ENCODE results near the gene NRIP3. TPM values are rescaled to one million over a fixed set of nuclear protein-coding genes. Genes with fewer than 3 reads are reported as not detected.

The NRIP3 gene
- total and polyA plus RNA-seq, 4 donors = under 0.01 to 1.0 (median 0.07) TPM; not detected in 1

DNA sequence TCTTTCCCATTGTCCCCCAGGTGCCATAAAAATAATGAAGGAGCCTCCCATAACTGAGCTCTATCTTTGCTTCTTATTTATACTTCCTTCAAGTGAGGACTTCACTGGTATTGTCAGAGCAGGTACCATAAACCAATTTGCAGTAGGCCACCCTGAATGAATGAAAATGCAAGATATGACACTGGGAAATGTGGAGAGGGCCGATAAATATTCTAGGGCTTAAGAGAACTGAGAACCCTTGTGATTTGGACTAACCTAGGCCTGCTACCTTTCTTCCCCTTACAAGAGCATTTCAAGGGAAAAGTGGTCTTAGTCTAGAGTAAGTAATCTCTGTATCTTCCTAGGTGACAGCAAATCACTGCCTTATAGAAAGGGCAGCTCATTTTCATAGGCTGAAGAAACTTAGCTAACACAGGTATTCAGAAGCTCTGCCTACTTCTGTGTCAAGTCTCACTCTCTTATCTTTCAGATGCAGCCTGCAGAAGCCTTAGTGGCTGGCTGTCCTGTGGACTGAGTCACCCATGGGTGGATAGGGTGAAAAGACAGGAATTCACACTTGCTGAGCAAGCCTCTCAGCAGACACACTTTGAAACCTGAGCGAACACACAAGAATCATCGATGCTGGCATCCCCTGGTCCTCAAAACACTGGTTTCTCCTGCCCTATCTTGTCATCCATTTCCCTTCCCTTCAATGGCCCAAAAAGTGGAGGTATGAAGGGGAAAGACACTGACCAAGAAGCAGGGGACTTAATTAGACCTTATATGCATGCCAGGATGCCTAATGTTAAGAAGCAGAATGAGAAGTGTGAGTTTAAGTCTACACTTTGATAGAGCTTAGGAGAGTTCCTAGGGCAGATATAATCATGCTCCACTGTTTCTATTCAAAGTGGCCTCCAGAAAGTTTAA lies 15.2 kb downstream of the NRIP3 start:
- H3K4me3 ChIP-seq (ENCODE audit: low read depth in 1 of 3, low read length in 3 of 3) = no peak overlapping the region
- H3K9ac ChIP-seq (ENCODE audit: low read depth in 1 of 2, low read length in 2 of 2) = no peak overlapping the region
- H3K36me3 ChIP-seq (ENCODE audit: control insufficient read depth in 4 of 4, insufficient read depth in 3 of 4, low read depth in 1 of 4, low read length in 3 of 4) = no peaks in the 10 kb centered on the region
- DNase-seq (ENCODE audit: low spot score) = no peak
- no peaks in the 10 kb centered on the region for H3K4me1 ChIP-seq (ENCODE audit: control insufficient read depth in 4 of 4, insufficient read depth in 4 of 4, low read length in 3 of 4)
- no peak for TF ChIP-seq SP1 (IDR thresholded peaks at IDR 0.05)
- TF ChIP-seq NR2F2 (IDR thresholded peaks at IDR 0.05) = no peak
- no peak for TF ChIP-seq HNF4G (IDR thresholded peaks at IDR 0.05)
- no peak for TF ChIP-seq FOXA2 (IDR thresholded peaks at IDR 0.05)
- TF ChIP-seq, protein P1, sequence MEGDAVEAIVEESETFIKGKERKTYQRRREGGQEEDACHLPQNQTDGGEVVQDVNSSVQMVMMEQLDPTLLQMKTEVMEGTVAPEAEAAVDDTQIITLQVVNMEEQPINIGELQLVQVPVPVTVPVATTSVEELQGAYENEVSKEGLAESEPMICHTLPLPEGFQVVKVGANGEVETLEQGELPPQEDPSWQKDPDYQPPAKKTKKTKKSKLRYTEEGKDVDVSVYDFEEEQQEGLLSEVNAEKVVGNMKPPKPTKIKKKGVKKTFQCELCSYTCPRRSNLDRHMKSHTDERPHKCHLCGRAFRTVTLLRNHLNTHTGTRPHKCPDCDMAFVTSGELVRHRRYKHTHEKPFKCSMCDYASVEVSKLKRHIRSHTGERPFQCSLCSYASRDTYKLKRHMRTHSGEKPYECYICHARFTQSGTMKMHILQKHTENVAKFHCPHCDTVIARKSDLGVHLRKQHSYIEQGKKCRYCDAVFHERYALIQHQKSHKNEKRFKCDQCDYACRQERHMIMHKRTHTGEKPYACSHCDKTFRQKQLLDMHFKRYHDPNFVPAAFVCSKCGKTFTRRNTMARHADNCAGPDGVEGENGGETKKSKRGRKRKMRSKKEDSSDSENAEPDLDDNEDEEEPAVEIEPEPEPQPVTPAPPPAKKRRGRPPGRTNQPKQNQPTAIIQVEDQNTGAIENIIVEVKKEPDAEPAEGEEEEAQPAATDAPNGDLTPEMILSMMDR (IDR thresholded peaks at IDR 0.05; ENCODE audit: low read depth, low read length, missing input control) = no peak
- no peak for TF ChIP-seq JUND (IDR thresholded peaks at IDR 0.05)
- TF ChIP-seq YY1 (IDR thresholded peaks at IDR 0.05) = no peak
- no peak for TF ChIP-seq GABPA (IDR thresholded peaks at IDR 0.05 in 1 of 2, conservative IDR thresholded peaks at IDR 0.05 in 1 of 2)
- no peak for TF ChIP-seq ATF3 (IDR thresholded peaks at IDR 0.05)
- no peak for TF ChIP-seq FOXA1 (IDR thresholded peaks at IDR 0.05)
- TF ChIP-seq REST (IDR thresholded peaks at IDR 0.05) = no peak
- TF ChIP-seq TAF1 (conservative IDR thresholded peaks at IDR 0.05) = no peak
- TF ChIP-seq HNF4A (conservative IDR thresholded peaks at IDR 0.05) = no peak
- TF ChIP-seq, protein P2, sequence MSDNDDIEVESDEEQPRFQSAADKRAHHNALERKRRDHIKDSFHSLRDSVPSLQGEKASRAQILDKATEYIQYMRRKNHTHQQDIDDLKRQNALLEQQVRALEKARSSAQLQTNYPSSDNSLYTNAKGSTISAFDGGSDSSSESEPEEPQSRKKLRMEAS (IDR thresholded peaks at IDR 0.05) = no peak
- TF ChIP-seq, protein P3, sequence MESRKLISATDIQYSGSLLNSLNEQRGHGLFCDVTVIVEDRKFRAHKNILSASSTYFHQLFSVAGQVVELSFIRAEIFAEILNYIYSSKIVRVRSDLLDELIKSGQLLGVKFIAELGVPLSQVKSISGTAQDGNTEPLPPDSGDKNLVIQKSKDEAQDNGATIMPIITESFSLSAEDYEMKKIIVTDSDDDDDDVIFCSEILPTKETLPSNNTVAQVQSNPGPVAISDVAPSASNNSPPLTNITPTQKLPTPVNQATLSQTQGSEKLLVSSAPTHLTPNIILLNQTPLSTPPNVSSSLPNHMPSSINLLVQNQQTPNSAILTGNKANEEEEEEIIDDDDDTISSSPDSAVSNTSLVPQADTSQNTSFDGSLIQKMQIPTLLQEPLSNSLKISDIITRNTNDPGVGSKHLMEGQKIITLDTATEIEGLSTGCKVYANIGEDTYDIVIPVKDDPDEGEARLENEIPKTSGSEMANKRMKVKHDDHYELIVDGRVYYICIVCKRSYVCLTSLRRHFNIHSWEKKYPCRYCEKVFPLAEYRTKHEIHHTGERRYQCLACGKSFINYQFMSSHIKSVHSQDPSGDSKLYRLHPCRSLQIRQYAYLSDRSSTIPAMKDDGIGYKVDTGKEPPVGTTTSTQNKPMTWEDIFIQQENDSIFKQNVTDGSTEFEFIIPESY (IDR thresholded peaks at IDR 0.05) = no peak
- TF ChIP-seq RAD21 (IDR thresholded peaks at IDR 0.05) = no peak
- TF ChIP-seq RXRA (IDR thresholded peaks at IDR 0.05) = no peak
- no peak overlapping the region for H3K27ac ChIP-seq (ENCODE audit: low read depth in 1 of 2, low read length in 2 of 2)
- WGBS = 86% methylated on average over 3 of the region's 3 CpGs
- peaks cover 0 to 3% (median 0%) of the 10 kb centered on the region in 4 donors for H3K27me3 ChIP-seq (ENCODE audit: control insufficient read depth in 4 of 4, insufficient read depth in 4 of 4, low read length in 3 of 4)
- H3K9me3 ChIP-seq (ENCODE audit: control insufficient read depth in 4 of 4, low read length in 3 of 4) = no peaks in the 10 kb centered on the region

Measured in liver (tissue), 9 donors.